ENCODE data around the gene FLNA. TPM values are rescaled to one million over a fixed set of nuclear protein-coding genes. Genes with fewer than 3 reads are reported as not detected.

Gene FLNA
- total RNA-seq, 1 donor from 2014 or later, result 1,252 TPM

GRCh38 chrX:154408659-154409221 lies 34.3 kb upstream of the FLNA start:
- H3K4me1 ChIP-seq, result peaks cover 7% of the 10 kb centered on the region
- peak overlapping the region; percentile 50 for H3K4me3 ChIP-seq
- TF ChIP-seq CTCF (IDR thresholded peaks at IDR 0.05), result no peak
- no peaks in the 10 kb centered on the region for H3K27me3 ChIP-seq
- DNase-seq (no peak), ATAC-seq (no peak)
- intact Hi-C loops (cut with DNase I), result no loop called here
- peaks cover 3% of the 10 kb centered on the region for H3K36me3 ChIP-seq
- no peaks in the 10 kb centered on the region for H3K9me3 ChIP-seq
- peak overlapping the region; percentile 76 for H3K27ac ChIP-seq

- H3K4me3 ChIP-seq, result no peak overlapping the region
- intact Hi-C loops (cut with DNase I), result no loop called here
- no peaks in the 10 kb centered on the region for H3K27me3 ChIP-seq
- peaks cover 7% of the 10 kb centered on the region for H3K36me3 ChIP-seq
- no peak for DNase-seq
- ATAC-seq, result no peak
- no peaks in the 10 kb centered on the region for H3K9me3 ChIP-seq
- no peak overlapping the region for H3K27ac ChIP-seq
- H3K4me1 ChIP-seq, result peaks cover 3% of the 10 kb centered on the region
- TF ChIP-seq CTCF (IDR thresholded peaks at IDR 0.05), result no peak
Measured at GRCh38 chrX:154404625-154405192, 30.3 kb upstream of the FLNA start.

GRCh38 chrX:154403858-154404257 lies 29.4 kb upstream of the FLNA start:
- Histone ChIP-seq H3K4me3 (no peak overlapping the region), H3K4me1 (peaks cover 3% of the 10 kb centered on the region), H3K9me3 (no peaks in the 10 kb centered on the region), H3K27me3 (no peaks in the 10 kb centered on the region), H3K36me3 (peaks cover 15% of the 10 kb centered on the region), H3K27ac (no peak overlapping the region)
- intact Hi-C loops (cut with DNase I), result no loop called here
- ATAC-seq (no peak), DNase-seq (no peak)
- TF ChIP-seq CTCF (IDR thresholded peaks at IDR 0.05), result no peak

GRCh38 chrX:154403192-154403591 lies 28.8 kb upstream of the FLNA start:
- no peak for ATAC-seq
- no peak overlapping the region for H3K4me3 ChIP-seq
- H3K9me3 ChIP-seq, result no peaks in the 10 kb centered on the region
- no peak for DNase-seq
- intact Hi-C loops (cut with DNase I), result no loop called here
- no peaks in the 10 kb centered on the region for H3K27me3 ChIP-seq
- peaks cover 15% of the 10 kb centered on the region for H3K36me3 ChIP-seq
- H3K4me1 ChIP-seq, result peaks cover 3% of the 10 kb centered on the region
- no peak for TF ChIP-seq CTCF (IDR thresholded peaks at IDR 0.05)
- no peak overlapping the region for H3K27ac ChIP-seq

GRCh38 chrX:154402622-154403127 lies 28.2 kb upstream of the FLNA start:
- H3K27ac ChIP-seq, result no peak overlapping the region
- intact Hi-C loops (cut with DNase I), result no loop called here

More at GRCh38 chrX:154402622-154403127, 28.2 kb upstream of the FLNA start:
- Histone ChIP-seq H3K4me1 (peaks cover 3% of the 10 kb centered on the region), H3K27me3 (no peaks in the 10 kb centered on the region), H3K9me3 (no peaks in the 10 kb centered on the region), H3K4me3 (no peak overlapping the region), H3K36me3 (peaks cover 15% of the 10 kb centered on the region)
- no peak for ATAC-seq
- no peak for TF ChIP-seq CTCF (IDR thresholded peaks at IDR 0.05)
- no peak for DNase-seq

Data from upper lobe of right lung (tissue), 1 donor.